Stimulated activated CD8-positive, alpha-beta memory T cell treated with anti-CD3 and anti-CD28 coated beads, Interleukin-15, amount 100 ng/mL, for 48 hours (primary cell): ENCODE data around the gene TFB2M.
"Not testable (repeated sequence)": the region's sequence is repeated elsewhere in the genome, so short reads cannot be mapped to it uniquely, and the experiment has no call there.

Experiments
- DNase-seq, 2 donors: peaks; one replicate each; pipeline ENCODE4 v3.0.0-alpha.2; 2020; ENCODE audit warnings: low read depth in 2 of 2

Gene TFB2M

DNA sequence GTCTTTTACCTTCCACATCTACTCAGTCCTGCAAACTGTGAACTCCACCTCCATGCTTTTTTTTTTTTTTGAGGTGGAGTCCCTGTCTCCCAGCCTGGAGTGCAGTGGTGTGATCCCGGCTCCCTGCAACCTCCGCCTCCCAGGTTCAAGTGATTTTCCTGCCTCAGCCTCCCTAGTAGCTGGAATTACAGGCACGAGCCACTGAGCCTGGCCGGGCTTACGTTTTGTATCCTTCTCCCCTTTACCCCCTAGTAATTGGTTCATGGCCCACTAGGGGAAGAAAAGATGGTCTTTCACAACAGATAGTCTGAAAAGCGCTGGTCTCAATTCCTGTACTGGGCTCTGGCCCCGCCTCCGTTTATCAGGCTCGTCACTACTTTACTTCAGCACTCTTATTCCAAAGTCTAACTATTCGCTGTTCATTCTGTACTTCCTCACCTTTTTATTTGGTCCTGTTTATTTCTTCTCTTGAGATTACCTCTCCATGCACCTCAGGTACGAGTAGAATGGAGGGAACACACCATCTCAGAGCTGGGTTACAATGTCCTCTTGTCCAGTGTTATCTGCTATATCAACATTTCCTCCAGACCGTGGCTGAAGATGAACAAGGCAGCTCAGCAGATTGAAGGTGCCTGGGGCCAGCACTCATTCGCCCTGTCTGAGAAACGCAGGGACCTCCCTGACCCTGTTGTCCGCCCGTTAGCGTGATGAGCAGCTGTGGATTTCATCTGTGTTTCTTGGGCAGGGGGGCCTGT is 16.4 kb upstream of the TFB2M start:
- DNase-seq, result no peak

DNA sequence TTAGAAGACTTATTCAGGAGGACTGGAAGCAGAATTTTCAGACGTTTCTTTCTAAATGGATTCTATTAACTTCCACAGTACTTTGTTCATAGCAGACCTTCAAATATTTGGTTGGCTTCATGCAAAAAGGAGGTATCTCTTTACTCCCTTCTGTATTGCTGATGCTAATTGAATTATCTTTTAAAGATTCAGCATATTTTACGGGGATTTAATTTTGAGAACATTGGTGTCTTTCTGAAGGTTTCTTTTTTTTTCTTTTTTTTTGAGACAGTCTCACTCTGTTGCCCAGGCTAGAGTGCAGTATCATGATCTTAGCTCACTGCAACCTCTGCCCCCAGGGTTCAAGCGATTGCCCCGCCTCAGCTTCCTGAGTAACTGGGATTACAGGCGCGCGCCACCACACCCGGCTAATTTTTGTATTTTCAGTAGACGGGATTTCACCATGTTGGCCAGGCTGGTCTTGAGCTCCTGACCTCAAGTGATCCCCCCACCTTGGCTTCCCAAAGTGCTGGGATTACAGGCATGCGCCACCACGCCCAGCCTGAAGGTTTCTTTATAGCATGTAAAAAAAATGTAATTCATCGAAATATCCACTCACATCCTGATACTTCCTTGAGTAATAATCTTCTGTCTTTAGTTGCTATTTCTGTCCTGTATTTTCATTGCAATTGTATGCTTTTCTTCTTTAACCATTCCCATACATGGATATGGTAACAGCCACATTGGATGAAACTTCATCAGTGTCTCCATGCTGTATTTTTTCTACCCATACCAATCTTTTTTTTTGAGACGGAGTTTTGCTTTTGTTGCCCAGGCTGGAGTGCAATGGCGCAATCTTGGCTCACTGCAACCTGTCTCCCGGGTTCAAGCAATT is 14.7 kb upstream of the TFB2M start:
- DNase-seq, result no peak

DNA sequence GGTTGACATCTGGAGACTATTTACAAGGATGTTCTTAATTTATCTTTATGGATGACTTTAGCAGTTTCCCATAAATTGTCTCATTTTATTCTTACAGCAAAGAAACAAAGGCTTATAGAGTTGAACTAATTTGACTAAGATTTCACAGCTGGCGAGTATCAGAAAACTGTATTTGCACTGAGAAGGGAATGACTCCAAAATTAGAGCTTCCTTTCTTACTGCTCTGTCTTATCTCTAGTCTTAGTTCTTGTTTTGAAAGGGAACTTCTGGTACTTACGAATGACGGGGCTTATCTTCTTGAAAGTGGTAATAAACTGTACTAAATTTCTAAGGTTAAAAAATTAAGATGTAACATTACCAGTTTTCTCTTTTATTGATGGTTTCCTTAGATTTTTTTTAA is 13.8 kb upstream of the TFB2M start:
- DNase-seq, result no peak

DNA sequence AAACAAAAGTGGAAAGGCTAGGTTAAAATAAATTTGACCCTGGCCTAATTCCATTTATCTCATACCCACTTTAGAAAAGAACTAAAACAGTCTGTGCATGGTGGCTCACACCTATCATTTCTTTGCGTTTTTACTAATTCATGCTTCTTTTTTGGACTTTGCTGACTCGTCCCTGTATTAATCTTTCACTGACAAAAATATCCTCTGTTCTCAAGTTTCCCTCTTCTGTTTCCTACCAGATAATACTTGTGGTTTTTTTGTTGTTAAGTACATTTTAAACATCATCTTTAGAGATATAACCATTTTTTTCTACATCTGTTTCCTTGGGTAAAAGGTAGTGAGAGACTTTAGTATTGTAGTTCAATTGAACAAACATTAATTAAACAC is 11.7 kb upstream of the TFB2M start:
- no peak for DNase-seq

DNA sequence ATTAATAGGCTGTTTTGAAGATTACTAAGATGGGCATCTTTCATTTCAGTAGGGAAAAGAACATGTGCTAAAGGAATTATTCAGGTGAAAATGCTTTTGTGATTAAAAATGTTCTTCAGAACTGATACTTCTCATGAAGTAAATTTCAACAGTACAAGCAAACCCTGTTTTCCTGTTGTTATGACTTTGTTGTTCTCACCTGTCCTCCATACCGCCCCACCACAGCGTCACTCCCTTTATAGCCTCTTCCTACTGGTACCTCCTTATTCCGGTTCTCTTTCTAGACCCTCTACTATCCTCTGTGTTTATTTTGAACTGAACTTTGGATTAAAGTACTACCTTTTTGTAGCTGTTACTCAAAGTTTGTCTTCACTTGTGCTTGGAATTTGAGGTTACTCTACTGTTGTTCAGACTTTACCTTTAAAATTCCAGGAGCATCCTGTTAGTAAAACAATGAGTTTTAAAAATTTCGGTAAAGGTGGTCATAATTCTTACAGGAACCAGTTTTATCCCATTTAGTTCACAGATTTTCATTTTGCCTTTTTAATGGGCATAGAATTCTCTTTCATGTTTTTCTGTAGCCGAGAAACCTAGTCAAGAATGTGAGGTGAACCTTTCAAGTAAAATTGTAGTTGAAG is 11.1 kb upstream of the TFB2M start:
- no peak for DNase-seq

DNA sequence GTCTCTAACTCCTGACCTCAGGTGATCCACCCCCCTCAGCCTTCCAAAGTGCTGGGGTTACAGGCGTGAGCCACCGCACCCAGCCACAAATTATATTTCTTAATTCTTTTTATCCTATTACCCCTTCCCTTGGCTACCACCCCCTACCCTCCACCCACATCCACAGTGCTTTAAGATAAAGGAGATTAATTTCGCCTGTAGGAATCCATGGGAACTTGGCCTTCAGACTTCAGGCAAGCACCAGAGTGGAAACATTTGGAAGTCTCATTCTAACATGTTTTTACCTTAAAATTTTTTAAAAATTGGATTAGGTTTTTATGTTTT is 10.6 kb upstream of the TFB2M start:
- no peak for DNase-seq

DNA sequence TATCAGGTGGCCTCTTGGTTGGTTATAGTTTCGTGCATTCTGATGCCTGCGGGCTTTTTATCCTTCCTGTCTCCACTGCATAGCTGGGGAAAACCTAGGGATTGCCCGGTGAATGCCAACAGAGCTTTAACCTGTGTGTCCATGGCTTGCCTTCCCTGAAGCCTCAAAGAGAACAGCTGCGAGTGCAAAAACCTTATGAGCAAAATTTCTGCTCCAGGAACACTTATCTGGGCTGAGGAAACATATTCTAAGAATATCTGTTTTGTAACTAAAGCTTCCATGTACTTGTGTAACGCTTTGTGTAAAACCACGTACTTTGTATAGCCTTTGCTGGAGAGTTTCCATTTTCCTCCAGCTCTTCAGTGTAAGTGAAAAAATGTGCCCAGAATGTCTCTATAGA is 7.4 kb upstream of the TFB2M start:
- no peak for DNase-seq

DNA sequence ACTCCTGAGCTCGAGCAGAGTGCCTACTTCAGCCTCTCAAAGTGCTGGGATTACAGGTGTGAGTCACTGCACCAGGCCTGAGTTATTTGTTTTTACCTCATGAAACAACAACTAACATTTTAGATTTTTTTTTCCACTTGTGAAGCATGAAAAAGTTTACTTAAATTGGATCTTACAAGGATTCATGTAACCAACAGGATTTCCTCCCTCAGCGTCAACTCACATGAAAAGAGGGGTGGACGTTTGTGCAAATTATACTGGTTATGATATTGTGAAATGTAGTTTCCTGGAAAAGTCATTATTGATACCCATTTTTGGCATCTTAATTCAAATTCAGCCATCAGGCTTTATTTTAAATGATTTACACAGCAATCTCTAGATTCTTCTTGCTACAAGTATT is 6.7 kb upstream of the TFB2M start:
- DNase-seq, result no peak

DNA sequence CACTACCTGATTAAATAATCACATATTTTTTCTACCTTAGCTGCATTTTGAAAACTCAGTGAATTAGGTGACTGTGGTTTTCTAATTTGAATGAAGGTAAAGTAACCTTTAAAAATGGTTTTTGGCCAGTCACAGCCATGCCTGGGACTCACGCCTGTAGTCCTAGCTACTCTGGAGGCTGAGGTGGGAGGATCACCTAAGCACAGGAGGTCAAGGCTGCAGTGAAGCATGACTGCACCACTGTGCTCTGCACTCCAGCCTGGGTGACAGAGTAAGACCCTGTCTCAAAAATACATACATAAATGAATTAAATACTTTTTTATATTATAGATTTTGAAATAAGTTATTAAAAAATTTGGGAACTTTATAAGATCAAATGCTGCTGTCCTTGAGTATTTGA is 5.9 kb upstream of the TFB2M start:
- DNase-seq, result no peak

DNA sequence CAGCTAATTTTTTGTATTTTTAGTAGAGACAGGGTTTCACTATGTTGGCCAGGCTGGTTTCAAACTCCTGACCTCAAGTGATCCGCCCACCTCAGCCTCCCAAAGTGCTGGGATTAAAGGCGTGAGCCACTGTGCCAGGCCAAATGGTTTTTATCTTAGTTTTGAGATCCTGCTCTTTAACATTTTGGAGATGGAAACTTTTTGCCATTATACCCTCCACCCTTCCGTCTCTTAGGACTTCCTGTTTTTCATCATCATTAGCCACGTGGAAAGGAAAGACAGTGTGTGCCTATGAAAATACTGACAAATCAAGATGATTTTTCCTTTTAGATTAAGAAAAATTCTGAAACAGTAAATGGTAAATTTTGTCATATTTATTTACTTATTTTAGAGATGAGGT is 5.2 kb upstream of the TFB2M start:
- not testable (repeated sequence) for DNase-seq

DNA sequence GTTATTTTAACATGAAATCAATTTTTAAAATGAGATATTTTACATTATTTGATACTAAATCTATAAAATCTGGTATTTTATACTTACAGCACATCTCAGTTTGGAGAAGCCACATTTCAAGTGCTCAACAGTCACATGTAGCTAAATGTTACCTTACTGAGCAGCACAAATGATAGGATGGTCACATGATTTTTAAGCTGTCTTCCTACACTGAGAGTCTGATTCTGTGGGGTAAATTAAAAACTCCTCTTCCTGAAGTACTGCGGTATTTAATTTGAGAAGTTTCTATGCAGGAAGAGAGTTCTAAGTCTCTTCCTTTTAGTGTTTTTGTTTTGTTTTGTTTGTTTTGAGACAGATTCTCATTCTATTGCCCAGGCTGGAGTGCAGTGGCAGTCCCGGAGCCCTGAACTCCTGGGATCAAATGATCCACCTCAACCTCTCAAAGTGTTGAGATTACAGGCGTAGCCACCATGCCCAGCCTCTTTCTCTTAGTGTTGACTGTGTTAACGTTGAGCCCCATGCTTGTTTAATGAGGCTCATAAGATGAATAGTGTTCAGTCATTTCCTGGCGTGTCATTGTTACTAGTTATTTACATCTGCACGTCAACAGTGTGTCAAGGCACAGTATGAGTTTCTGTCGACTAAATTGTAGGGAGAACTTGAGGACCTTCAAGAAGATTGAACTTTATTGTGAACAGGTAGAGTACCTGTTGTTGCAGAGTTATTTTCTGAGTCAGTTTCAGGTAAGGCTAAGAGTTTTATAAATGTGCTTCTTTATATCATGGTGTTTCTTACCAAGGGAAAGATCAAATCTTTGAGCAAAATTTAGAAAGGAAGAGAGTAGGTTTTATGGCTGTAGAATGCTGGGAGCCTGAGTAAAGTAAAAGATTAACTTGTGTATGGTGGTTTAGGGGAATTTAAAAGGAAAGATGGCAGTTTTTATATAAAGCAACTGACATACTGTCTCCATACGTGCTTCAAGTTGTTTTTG is 3.5 kb upstream of the TFB2M start:
- no peak for DNase-seq

DNA sequence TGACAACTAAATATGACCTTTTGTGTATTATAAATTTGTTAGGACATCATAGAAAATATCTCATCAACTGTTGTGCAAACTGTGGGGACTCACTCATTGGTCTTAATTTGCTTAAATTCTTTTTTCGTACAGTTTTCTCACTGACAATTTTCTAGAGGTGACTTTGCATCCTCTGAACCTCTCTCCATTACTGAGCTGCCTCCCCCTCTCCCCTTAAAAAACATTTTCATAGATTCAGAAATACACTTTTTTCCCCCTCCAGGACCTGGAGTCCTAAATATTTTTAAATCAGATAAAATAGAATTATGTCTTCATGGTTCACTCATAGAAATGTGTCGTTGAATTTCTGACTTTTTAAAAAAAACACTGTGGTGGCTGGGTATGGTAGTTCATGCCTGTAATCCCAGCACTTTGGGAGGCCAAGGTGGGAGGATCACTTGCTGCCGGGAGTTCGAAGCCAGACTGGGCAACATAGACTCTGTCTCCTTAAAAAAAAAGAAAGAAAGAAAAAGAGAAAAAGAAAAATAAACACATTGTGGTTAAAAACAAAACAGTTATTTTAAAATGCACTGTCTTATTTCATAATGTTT is 1.7 kb upstream of the TFB2M start:
- no peak for DNase-seq

DNA sequence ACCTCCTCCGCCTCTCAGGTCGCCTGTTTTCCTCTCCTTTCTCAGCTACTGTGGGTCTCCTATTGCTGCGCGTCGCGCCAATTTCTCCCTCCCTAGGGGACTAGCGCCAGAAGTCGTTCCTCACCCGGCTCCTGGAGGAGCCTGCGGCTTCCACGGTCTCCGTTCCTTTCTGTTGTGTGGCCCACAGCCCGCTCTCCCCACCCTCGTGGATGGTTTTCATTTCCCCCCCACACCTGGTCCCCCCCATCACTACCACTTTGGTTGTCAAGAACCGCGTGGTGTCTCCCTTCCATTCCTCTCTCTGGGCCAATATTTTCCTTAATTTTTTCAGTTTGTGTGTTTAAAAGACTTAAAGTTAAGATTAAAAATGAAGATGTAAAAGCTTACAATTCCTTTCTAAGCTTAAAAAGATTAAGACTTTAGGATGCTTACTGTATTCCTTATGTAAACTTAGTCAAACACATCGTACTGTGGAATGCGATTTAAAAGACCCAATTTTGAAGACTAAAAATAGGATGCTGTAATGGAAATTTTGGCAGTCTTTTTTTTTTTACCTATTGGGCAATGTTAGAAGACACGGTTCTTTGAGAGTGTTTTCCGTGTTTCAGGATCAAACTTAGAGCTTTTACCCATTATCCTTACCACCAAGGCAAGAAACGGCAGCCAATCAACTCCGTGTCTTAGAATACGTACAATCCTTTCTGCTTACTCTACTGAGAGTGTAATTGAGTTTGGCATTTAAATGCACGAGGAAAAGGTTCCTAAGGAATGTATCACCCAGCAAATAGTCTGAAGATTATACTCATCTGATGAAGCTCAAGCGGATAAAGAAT is 968 bp upstream of the TFB2M start:
- no peak for DNase-seq

DNA sequence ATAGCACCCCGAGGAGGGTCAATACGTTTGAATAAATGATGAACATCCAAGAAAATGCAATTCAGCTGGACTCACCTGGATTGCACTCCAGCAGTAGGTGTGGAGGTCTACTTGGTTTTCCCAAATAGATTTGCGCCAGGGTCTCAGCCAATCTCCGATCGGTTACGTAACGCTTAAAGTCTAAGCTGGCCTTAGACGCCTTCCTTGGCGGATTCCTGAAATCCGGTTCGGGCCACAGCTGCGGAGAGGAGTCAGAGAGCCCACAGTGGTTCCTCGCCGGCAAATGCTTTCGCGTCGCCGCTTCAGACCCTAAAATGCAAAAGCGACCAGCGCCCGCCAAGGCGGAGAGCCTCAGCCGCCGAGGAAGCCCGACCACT is 322 bp downstream of the TFB2M start:
- no peak for DNase-seq

DNA sequence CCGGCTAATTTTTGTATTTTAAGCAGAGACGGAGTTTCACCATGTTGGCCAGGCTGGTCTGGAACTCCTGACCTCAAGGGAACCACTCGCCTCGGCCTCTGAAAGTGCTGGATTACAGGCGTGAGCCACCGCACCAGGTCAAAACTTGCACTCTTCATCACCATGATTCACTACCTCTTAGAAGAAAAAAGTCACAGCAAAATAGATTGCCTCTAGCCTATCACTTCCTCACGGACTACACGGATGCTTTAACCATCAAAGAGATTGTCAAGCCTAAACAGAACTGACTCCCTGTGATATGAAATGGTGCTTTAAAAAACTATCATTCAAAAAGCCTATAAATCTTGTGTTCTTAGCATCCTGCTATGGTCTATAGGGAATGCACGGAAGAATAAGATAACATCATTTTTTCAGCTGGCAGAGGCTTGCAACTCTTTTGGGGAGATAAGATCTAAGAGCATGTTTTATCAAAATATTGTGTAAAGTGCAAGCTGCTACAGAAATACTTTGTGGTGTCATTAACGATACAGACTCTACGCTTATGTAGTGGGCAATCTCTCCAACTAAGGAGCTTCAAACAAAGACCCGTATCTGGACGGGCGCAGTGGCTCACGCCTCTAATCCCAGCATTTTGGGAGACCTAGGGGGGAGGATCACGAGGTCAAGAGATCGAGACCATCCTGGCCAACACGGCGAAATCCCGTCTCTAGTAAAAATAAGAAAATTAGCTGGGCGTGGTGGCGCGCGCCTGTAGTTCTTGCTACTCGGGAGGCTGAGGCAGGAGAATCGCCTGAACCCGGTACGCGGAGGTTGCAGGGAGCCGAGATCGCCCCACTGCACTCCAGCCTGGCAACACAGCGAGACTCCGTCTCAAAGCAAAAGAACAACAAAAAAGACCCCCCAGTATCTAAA is 966 bp downstream of the TFB2M start:
- DNase-seq, result no peak

DNA sequence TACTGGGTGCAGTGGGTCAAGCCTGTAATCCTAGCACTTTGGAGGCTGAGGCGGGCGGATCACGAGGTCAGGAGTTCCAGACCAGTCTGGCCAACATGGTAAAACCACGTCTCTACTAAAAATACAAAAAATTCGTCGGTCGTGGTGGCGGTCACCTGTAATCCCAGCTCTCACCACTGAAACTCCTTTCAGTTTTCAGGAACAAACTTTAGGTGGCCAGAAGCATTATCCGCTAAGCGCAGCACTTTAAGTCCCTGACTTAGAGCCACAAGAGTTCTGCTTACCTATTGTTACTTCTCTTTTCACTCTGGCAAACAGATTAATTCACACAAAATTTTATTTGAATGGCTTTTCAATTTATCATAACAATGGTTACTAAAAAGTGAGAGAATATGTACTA is 5.2 kb downstream of the TFB2M start:
- not testable (repeated sequence) for DNase-seq

DNA sequence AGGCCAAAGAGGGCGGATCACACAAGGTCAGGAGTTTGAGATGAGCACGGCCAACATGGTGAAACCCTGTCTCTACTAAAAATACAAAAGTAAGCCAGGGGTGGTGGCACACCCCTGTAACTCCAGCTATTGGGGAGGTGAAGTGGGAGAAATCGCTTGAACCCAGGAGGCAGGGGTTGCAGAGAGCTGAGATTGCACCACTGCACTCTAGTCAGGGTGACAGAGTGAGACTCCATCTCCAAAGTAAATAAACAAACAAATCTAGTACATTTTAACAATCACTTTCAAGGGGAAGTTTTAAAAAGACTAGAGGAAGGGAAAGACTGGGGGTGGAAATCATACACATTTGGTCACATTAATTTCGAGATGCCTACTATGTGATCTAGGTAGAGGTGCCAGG is 6.8 kb downstream of the TFB2M start:
- DNase-seq, result no peak

DNA sequence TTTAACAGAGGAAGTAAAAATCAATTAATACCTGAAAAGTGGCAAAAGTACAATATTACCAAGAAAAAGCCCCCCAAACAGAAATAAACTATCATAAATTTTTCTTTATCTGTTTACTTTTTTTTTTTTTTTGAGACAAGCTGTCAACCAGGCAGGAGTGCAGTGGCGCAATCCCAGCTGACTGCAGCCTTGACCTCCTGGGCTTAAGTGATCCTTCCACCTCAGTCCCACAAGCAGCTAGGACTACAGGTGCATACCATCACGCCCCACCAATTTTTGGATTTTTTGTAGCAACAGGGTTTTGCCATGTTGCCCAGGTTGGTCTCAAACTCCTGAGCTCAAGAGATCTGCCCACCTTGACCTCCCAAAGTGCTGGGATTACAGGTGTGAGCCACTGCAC is 8.0 kb downstream of the TFB2M start:
- no peak for DNase-seq

DNA sequence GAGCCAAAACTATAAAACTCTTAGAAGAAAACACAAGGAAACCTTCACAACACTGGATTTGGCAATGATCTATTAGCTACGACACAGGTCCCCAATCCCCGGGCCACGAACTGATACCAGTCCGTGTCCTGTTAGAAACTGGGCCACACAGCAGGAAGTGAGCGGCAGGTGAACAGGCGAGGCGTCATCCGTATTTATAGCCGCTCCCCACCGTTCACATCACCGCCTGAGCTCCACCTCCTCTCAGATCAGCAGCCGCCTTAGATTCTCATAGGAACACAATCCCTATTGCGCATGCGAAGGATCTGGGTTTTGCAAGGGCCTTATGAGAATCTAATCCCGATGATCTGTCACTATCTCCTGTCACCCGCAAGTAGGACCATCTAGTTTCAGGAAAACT is 11.9 kb downstream of the TFB2M start:
- DNase-seq, result no peak
